Right hindlimb (tissue), 1 donor: ENCODE data around the gene DCST2.

Experiments used
- DNase-seq: peaks from one replicate; pipeline ENCODE4 v3.0.0-alpha.2; 2018

DCST2 gene

DNA sequence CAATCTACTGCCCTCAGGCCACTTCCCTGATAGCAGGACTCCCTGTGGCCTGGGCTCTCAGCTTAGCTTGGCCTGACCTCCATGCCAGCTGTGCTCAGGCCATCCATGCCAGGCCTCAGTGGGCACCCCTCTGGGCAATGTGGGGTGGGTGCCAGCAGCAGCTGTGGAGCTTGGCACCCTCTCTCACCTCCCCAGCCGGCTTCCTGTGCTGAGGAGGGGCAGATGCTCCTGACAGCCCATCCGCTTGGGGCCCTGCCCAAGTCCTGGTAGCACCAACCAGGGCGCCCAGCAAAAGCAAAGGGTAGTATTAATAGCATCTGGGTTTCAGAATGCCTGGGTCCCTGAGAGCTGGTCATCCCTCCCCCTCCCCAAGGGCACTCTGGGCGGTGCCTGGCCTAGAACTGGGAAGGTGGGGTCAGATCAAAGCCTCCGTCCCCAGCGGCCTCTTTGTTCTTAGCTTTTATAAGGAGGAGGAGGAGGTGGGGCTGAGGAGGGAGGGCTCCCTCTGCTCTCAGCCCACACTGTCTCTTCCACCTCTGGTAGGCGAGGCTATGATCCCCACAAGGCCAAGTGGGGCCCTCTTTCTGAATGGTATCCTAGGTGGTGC is 36.1 kb upstream of the DCST2 start:
- peak; percentile 40 for DNase-seq

DNA sequence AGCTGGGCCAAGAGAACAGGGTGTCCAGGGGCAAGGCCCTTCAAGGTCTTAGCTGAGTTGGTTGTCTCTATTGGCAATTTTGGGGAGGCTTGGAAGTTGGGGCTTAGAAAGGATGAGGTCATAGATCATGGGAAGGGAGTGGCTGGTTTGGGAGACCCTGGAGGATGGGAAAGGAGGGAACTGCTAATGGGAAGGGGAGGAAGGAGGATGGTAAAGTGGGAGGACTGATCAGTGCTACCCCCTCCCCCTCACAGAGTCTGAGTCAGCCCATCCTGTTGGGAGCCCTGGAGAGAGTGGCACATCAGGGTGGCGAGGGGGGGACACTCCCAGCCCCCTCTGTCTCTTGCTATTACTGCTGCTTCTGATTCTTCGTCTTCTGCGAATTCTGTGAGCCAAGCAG is 35.0 kb upstream of the DCST2 start:
- no peak for DNase-seq

DNA sequence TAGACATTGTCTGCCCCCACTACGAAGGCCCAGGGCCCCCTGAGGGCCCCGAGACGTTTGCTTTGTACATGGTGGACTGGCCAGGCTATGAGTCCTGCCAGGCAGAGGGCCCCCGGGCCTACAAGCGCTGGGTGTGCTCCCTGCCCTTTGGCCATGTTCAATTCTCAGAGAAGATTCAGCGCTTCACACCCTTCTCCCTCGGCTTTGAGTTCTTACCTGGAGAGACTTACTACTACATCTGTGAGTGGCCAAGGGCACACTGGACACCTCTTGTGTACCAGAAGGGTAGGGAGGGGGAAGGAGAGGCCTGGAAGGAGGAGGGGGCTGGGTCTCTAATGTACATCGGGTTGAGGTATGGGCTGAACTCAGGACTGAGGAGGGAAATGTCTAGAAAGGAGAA is 33.2 kb upstream of the DCST2 start:
- no peak for DNase-seq

DNA sequence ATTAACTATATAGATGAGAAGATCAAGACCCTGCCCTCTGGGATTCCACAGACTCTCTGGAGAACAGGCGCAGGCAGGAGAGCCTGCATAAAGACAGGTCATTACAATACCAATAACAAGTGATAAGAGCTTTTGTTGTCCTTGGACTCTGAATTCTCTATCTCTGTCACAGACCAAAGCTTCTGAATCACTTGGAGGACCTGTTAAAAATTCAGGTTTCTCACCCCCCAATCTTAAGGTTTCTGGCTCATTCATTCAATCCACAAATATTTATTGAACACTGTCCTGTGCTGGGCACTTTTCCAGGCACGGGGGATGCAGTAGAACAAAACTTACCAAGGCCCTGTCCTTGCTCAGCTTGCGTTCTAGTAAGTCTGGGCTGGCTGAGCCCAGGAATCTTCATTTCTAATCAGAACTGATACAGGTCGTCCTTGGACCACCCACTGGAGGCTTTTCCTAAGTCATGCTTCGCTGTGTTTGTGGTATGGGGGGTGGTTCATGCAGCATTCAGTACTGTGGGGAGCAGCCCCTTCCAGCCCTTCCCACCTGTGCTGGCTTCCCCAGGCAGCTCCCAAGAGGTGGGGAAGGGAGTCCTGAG is 31.4 kb upstream of the DCST2 start:
- no peak for DNase-seq

DNA sequence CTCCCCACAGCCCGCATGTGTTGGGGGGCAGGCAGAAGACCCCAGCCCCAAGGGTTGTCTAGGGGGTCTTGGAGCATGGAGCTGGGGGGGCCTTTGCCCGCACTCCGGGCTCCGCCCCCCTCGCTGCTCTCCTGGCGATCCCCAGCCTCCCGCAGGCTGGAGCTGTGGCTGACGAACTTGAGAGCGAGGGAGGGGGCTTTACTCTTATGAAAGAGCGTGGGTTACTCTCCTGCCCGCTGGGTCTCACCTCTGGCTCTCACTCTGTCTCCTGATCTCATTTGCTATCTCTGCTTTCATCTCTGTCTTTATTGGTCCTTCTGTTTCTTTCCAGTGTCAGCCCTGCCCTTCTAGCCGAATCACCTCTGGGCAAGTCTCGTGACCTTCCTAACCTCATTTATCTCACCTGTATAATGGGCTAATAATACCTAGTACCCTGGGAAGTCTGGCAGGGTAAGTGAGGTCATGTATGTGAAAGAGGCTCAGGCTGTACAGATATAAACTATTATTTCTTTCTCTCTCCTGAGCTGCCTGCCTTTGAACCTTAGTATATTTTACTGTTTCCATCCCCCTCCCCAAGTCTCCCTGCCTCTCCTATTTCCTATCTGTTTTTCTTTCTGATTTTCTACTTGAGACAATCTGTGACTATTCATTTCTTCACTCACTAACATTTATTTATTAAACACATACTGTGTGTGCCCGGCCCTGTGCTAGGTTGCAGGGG is 30.7 kb upstream of the DCST2 start:
- DNase-seq = peak; percentile 59

DNA sequence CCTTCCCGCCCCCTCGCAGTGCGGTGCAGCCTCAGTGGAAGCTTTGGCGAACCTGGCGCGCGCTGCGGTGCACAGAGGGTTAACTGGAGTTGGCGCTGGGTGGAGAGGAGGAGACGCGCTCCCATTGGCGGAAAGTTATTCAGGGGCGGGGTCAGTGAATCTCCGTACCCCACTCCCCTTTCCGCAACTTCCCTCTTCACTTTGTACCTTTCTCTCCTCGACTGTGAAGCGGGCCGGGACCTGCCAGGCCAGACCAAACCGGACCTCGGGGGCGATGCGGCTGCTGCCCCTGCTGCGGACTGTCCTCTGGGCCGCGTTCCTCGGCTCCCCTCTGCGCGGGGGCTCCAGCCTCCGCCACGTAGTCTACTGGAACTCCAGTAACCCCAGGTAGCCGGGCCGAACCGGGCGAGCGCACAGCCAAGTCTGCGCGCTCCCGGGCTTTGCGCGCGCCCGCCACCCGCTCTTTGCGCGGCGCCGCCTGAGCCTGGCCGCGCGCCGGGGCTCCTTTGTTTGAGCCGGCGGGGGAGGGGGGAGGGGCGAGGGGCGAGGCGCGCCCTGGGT is 30.0 kb upstream of the DCST2 start, which contains the start of gene EFNA4:
Gene EFNA4 (plus strand): TSS at position 191 of the 561 bp plus-strand sequence. CDS start 84 bp downstream, at position 275.
- peak; percentile 90 for DNase-seq

DNA sequence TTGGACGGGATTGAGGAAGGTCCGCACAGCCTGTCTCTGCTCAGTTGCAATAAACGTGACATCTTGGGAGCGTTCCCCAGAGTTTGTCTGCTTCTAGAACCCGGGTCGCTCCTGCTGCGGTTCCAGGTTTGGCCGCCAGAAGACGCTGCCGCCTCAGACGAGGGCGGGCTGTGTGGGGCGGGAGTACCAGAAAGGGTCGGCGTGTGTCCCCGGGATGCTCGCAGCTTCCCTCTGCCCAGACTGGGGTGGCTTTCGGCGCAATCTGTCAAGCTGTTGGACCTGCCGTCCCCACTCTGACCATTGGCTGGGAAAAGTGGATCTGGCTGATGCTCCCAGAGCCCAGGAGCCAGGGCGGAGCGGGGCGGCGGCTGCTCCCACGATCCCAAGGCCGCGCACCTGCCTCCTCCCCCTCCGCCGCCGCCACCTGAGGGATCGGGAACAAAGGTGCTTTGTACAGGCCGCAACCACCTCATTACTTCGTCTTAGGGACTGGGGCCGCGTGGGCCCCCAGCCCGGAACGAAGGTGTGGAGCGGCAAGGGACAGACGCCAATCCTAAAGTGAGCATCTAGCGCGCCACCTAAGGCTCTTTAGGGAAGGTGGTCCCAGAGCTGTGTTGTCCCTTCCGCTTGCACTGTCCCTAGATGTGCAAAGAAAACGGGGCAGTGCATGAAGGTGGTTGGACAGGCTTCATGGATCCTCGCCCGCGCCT is 29.3 kb upstream of the DCST2 start:
- DNase-seq = peak; percentile 77

DNA sequence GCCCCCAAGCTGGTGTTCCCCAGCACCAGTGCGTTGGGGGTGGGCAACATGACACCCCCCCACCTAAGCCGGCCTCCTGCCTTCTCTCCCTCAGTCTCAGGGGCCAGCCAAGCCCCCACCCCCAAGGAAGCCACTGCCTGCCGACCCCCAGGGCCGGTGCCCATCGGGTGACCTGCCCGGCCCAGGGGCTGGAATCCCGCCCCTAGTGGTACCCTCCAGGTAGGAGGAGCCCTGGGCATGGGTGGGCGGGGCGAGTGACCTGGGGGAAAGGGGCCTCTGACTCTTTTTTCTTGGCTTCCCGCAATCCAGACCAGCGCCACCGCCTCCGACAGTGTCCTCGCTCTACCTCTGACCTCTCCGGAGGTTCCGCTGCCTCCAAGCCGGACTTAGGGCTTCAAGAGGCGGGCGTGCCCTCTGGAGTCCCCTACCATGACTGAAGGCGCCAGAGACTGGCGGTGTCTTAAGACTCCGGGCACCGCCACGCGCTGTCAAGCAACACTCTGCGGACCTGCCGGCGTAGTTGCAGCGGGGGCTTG is 28.6 kb upstream of the DCST2 start:
- DNase-seq = no peak

DNA sequence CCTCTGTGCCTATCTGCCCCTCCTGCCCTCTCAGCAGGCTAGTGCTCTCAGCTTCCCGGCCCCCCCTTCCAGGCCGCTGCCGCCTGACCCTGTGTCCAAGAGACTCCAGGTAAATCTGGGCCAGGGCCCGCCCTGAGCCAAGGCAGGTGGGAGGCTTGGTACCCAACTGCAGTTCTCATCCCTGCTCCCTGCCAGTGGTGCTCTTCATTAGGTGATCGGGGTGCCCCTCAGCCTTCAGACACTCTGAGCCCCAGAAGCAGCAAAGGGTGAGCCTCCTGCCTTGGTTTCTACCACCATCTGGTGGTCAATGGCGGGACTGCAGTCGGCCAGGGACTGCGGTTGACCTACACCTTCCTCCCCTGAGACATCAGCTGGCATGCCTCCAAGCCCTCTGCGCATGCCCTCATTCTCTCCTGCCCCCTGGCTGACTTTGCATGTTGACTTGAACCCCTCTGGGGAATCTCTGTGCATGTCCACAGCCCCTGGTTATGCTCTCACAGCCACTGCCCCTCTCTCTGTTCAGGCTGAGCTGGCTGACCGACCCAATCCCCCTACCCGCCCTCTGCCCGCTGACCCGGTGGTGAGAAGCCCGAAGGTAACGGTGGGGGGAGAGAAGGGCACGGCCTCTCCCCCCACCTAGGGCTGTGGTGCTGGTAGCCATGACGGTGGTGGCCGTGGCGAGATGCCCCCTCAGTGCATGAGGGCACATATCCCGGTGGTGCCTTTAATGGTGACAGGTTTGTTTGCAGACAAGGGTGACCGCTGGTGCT is 28.0 kb upstream of the DCST2 start:
- peak; percentile 89 for DNase-seq

DNA sequence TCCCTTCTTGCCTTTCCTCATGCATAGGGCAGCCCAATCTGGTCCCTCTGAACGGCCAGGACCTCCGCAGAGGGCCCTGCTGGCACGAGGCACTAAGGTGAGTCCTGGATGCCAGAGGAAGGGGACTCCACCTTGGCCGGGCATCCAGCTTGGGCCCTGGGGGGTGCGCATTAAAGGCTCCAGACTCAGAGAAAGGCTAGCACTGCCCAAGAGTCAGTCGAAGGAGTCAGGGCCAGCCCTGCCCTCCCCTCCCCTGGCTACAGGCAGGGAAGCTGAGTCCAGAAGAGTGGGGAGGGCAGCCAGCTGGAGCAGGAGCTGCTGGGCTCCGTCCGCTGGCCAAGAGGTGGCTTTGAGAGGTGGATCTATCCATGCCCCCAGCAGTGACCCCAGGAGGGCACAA is 27.2 kb upstream of the DCST2 start:
- no peak for DNase-seq

DNA sequence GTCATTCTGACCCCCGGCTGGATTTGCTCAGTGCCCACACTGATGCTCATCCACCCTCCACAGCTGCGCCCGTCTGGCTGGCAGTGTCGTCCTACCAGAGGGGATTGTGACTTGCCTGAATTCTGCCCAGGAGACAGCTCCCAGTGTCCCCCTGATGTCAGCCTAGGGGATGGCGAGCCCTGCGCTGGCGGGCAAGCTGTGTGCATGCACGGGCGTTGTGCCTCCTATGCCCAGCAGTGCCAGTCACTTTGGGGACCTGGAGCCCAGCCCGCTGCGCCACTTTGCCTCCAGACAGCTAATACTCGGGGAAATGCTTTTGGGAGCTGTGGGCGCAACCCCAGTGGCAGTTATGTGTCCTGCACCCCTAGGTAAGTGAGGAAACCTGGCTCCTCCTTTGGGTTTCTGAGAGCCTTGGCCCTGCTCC is 24.2 kb upstream of the DCST2 start:
- DNase-seq = no peak

DNA sequence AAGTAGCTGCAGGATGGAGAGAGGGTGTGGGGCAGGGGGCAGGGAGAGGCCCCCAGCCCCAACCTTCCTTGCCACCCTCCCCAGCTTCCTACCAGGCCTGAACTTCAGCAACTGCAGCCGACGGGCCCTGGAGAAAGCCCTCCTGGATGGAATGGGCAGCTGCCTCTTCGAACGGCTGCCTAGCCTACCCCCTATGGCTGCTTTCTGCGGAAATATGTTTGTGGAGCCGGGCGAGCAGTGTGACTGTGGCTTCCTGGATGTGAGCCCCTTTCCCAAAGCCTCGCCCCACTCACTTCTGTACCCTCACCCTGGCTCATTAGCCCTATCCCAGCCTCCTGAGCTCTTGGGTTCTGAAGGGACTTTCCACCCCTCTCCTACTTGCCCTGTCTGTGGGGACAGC is 23.5 kb upstream of the DCST2 start:
- DNase-seq = no peak

DNA sequence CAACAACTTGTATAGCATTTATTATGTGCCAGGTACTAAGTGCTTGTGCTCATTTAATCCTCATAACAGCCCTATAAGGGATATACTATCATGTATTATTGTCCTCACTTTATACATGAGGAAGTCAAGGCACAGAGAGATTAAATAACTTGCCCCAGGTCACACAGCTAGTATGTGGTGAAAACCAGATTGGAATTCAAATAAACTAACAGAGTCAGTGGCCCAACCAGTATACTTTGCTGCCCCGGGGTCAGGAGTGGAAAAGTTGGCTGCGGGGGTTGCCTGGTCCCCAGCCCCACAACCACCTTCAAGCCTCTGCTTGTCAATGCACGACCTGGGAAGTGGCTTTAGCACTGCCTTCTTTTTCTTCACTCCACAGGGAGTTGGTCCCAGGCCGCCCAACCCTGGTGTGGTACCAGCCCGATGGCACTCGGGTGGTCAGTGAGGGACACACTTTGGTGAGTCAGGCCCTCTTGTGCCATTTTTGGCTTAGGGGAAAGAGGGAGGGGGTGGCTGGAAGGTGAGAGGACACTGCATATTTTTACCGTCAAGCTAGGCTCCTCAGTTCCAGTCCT is 20.0 kb upstream of the DCST2 start:
- no peak for DNase-seq

DNA sequence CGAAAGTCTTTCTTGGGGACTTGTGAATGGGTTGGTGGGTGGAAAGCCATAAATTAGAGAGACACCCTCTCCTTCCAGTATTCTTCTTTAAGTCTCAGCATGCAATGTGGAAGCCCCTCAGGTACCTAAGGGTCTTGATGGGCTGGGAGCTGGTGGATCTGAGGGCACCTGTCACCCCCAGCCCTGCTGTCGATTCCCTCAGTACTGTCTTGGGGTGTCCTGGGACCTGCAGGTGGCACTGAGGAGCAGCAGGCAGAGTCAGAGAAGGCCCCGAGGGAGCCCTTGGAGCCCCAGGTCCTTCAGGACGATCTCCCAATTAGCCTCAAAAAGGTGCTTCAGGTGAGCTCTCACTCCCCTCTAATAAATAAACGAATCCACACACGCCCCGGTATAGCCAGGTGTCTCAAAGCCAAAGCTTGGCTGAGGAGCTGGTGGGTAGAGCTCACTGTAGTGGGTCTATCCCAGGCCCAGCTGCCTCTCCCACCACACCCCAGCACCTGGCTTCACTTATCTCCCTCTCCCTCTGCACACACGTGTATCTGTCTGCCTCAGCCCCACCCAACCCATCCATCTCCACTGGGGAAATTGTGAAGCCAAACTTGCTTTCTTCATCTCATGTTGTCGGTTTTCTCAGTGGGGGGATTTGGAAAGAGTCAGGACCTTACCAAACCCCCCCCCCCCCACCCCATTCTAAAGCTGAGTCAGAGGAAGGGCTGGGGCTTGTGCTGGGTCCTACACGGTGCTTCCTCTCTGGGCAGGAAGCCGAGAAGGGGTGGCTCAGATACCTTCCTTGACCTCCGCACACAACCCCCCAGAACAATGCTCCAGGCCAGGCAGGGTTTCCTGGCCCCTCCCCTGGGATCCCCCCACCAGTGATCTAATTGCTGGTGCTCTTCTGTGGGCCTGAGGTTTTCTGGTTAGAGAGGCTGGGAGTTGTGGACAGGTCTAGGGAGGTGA is 19.1 kb upstream of the DCST2 start:
- no peak for DNase-seq

DNA sequence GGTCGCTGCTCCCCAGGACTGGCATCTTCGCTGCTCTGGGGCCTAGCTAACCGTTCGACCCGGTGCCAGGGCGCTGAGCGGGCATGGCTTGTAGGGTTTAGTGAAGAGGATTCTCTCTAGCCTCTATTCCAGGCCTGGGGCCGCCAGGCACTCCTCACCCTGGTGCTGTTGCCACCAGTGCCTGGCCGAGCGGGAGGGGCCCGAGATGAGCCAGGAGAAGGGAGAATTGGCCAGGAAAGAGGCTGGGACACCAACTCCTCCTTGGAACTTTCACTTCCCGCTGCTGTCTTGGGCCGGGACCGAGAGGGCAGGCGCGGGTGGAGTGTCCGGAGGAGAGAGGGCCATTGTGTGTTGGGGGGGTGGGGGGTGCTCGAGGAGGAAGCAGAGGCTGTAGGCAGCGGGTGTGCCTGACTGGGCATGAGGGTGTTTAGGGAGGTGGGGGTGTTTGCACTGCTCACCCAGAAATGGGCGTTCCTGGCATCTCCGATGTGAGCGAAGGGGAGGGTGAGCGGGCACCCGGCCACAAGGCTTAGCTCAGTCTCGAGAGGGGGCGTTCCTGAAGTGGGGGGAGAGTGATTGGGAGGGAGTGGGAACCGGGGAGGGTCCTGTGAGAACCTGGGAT is 18.3 kb upstream of the DCST2 start:
- DNase-seq = peak; percentile 58

DNA sequence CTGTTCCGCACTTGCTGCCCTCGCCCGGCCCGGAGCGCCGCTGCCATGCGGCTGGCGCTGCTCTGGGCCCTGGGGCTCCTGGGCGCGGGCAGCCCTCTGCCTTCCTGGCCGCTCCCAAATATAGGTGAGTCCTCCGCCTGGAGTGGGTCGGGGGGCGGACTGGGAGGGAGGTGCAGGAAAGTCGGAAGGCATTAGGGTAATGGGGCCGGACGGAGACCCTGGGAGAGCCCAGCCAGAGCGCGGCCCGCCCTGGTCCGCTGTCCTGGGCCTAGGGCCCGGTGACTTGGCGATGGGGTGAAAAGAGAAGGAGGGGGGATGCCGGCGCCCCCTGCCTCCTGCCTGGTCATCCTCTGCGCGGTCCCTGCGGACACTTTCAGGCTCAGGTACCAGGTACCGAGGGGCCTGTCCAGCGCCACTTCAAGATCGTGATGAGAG is 17.8 kb upstream of the DCST2 start:
- no peak for DNase-seq

DNA sequence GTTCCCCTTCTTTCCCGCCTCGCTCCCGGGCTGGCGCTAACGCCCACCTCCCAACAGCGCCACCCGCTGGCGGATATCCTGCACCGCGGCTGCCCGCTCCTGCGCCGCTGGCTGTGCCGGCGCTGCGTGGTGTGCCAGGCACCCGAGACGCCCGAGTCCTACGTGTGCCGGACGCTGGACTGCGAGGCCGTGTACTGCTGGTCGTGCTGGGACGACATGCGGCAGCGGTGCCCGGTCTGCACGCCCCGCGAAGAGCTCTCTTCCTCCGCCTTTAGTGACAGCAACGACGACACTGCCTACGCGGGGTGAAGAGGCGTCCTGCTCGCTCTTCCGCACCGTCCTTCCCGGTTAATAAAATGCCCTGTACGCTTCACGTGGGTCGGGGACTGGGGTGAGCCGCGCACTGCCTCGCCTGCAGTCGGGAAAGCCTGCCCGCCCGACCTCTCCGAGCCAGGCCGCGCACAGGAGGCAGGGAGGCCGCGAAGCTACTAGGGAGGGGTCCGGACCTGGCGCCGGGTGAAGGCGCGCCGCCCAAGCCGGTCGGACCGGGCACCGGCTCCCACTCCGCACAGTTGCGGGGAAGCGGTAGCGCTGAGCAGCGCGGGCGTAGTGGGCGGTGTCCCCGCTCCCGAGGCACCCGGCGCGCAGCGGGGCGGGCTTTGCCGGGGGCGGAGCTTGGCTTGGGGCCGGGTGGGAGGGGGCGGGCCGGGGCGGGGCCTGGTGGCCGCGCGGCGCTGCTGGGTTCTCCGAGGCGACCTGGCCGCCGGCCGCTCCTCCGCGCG is 17.2 kb upstream of the DCST2 start, which contains the start of gene ADAM15:
Gene ADAM15 (plus strand): TSS at position 757 of the 782 bp plus-strand sequence. CDS start 71 bp downstream, outside the sequence.
- peak; percentile 88 for DNase-seq

DNA sequence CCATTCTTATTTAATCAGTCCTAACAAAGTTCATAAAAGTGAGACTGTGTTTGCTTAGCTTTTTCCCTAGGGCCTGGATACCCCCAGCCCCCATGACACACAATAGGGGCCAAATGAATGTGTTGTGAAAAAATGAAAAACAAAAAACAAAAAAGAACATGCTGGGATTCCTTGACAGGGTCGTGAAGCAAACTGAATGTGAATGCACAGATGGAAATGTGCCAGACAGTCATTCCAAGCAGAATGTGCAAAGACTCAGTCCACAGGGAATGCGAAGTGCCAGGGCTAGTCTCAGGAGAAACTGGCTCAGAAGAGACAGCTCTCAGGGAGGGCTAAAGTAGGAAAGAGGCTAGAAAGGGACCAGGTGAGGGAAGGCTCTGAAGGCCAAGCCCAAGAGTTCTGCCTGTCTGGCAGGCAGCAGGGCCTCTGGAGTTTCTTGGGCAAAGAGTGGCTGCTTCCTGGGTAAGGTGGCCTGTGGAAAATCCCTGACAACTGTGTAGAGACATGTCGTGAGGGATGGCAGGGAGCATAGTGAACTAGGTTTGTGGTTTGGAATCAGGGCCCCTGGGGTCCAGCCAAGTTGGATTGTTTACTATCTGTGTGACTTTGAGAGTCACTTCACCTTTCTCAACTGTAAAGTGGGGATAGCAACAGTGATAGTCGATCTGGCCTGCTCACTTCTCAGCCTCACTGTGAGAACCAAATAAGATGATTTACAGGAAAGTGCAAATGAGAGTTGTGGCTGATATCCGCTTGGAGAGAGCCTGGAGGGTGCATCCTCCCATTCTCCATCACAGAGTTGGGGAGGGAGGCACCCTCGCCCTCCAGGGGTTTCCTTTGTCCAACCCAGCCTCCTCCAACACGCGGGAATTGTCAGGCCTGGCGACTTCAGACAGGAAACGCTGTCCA is 16.3 kb upstream of the DCST2 start:
- no peak for DNase-seq
